ENCODE data around the gene MROH9.
"Not testable (repeated sequence)": the region's sequence is repeated elsewhere in the genome, so short reads cannot be mapped to it uniquely, and the experiment has no call there.

The MROH9 gene

GRCh38 chr1:170903961-170904360, 31.4 kb upstream of the MROH9 start:
- H3K4me3 ChIP-seq (ENCODE audit: low read depth, low read length): no peak overlapping the region
- no peak for DNase-seq (ENCODE audit: low read depth)
- no peak for TF ChIP-seq CTCF (conservative IDR thresholded peaks at IDR 0.05; ENCODE audit: low read depth, low read length)

- H3K4me3 ChIP-seq (ENCODE audit: low read depth, low read length): no peak overlapping the region
- DNase-seq (ENCODE audit: low read depth): no peak
- TF ChIP-seq CTCF (conservative IDR thresholded peaks at IDR 0.05; ENCODE audit: low read depth, low read length): no peak
These were observed 26.4 kb upstream of the MROH9 start for GRCh38 chr1:170908942-170909341.

- DNase-seq (ENCODE audit: low read depth): peak; percentile 66
- no peak overlapping the region for H3K4me3 ChIP-seq (ENCODE audit: low read depth, low read length)
- no peak for TF ChIP-seq CTCF (conservative IDR thresholded peaks at IDR 0.05; ENCODE audit: low read depth, low read length)
These were observed 25.1 kb upstream of the MROH9 start for GRCh38 chr1:170910273-170910672.

GRCh38 chr1:170917373-170917772, 18.0 kb upstream of the MROH9 start:
- H3K4me3 ChIP-seq (ENCODE audit: low read depth, low read length): no peak overlapping the region
- DNase-seq (ENCODE audit: low read depth): no peak
- no peak for TF ChIP-seq CTCF (conservative IDR thresholded peaks at IDR 0.05; ENCODE audit: low read depth, low read length)

GRCh38 chr1:170924656-170925055, 10.7 kb upstream of the MROH9 start:
- H3K4me3 ChIP-seq (ENCODE audit: low read depth, low read length): not testable (repeated sequence)
- DNase-seq (ENCODE audit: low read depth): peak; percentile 31

- DNase-seq (ENCODE audit: low read depth): peak; percentile 36
- no peak overlapping the region for H3K4me3 ChIP-seq (ENCODE audit: low read depth, low read length)
- no peak for TF ChIP-seq CTCF (conservative IDR thresholded peaks at IDR 0.05; ENCODE audit: low read depth, low read length)
These were observed 7.1 kb upstream of the MROH9 start for GRCh38 chr1:170927955-170928840.

GRCh38 chr1:170929412-170929834, 5.9 kb upstream of the MROH9 start:
- peak; percentile 44 for DNase-seq (ENCODE audit: low read depth)
- H3K4me3 ChIP-seq (ENCODE audit: low read depth, low read length): no peak overlapping the region
- TF ChIP-seq CTCF (conservative IDR thresholded peaks at IDR 0.05; ENCODE audit: low read depth, low read length): no peak
